GM23338 (cell line): ENCODE results near the gene TAF10.

ENCODE experiments used
- CREB1 ChIP-seq: fragments of 250-450 bp; sonication (Bioruptor Pico); IDR thresholded peaks from 2 replicates; pipeline ENCODE4 v1.5.0; 2020; ENCODE audit warnings: low read depth, mild to moderate bottlenecking, moderate library complexity
- CTCF ChIP-seq, 2 experiments: fragments of 200-600 bp in 1 of 2; sonication (generic) in 1 of 2; conservative IDR thresholded peaks; 2 replicates each; pipeline versions ENCODE4 v1.5.1 to v1.6.1; 2016 to 2017; ENCODE audit warnings: antibody characterized with exemption in 2 of 2, low read depth in 2 of 2, mild to moderate bottlenecking in 2 of 2, moderate library complexity in 1 of 2
- ETS1 ChIP-seq: IDR thresholded peaks from 2 replicates; pipeline ENCODE4 v1.6.1; 2016; ENCODE audit warnings: antibody characterized with exemption
- EZH2 ChIP-seq: fragments of 200-600 bp; sonication (generic); IDR thresholded peaks from one replicate; pipeline ENCODE4 v1.8.0; 2017; ENCODE audit warnings: antibody characterized with exemption, mild to moderate bottlenecking, low read depth; ENCODE audit not compliant: unreplicated experiment
- EZH2phosphoT487 ChIP-seq: fragments of 200-600 bp; sonication (generic); IDR thresholded peaks from one replicate; pipeline ENCODE4 v1.8.1; 2018; ENCODE audit warnings: antibody characterized with exemption; ENCODE audit not compliant: unreplicated experiment
- JUNB ChIP-seq: IDR thresholded peaks from one replicate; pipeline ENCODE4 v1.6.1; 2016; ENCODE audit warnings: antibody characterized with exemption; ENCODE audit not compliant: unreplicated experiment
- NANOG ChIP-seq: IDR thresholded peaks from 2 replicates; pipeline ENCODE4 v1.6.1; 2016; ENCODE audit warnings: antibody characterized with exemption, borderline replicate concordance
- POLR2AphosphoS5 ChIP-seq: IDR thresholded peaks from 2 replicates; pipeline ENCODE4 v1.6.1; 2016; ENCODE audit warnings: antibody characterized with exemption, low read depth
- REST ChIP-seq: IDR thresholded peaks from one replicate; pipeline ENCODE4 v1.6.1; 2018; ENCODE audit warnings: antibody characterized with exemption; ENCODE audit not compliant: unreplicated experiment
- STAT1 ChIP-seq: IDR thresholded peaks from one replicate; pipeline ENCODE4 v1.6.1; 2016; ENCODE audit warnings: antibody characterized with exemption; ENCODE audit not compliant: unreplicated experiment
- ZNF114 ChIP-seq: fragments of 250-450 bp; sonication (Bioruptor Pico); IDR thresholded peaks from 2 replicates; pipeline ENCODE4 v1.5.0; 2020; ENCODE audit warnings: mild to moderate bottlenecking, moderate library complexity
- ZNF331 ChIP-seq: fragments of 250-450 bp; sonication (Bioruptor Pico); IDR thresholded peaks from 2 replicates; pipeline ENCODE4 v1.5.0; 2020; ENCODE audit warnings: low read depth, mild to moderate bottlenecking, moderate library complexity

- TF ChIP-seq NANOG (no peak), CTCF (conservative IDR thresholded peaks at IDR 0.05; ENCODE audit: low read depth in 2 of 2) (no peak), POLR2AphosphoS5 (no peak), JUNB (no peak), EZH2phosphoT487 (no peak), ETS1 (no peak), EZH2 (no peak), ZNF114 (CRISPR knock-in tag) (no peak), CREB1 (CRISPR knock-in tag) (no peak), REST (no peak), STAT1 (no peak), ZNF331 (no peak)
Measured at GRCh38 chr11:6587360-6587953, 24.6 kb downstream of the TAF10 start.
